ENCODE results near the gene ASS1.

ASS1 gene

GRCh38 chr9:130498298-130498917 is 53.6 kb downstream of the ASS1 start:
- H3K9ac ChIP-seq (ENCODE audit: low read length), result no peak overlapping the region
- H3K27me3 ChIP-seq (ENCODE audit: control insufficient read depth, insufficient read depth, low read length), result no peaks in the 10 kb centered on the region
- H3K4me1 ChIP-seq (ENCODE audit: control insufficient read depth, low read depth, low read length), result no peaks in the 10 kb centered on the region
- H3K9me3 ChIP-seq (ENCODE audit: control insufficient read depth, low read depth, low read length), result no peaks in the 10 kb centered on the region
- H3K4me3 ChIP-seq (ENCODE audit: low read length), result no peak overlapping the region
- no peak overlapping the region for H3K27ac ChIP-seq (ENCODE audit: low read length)
- peaks cover 10% of the 10 kb centered on the region for H3K36me3 ChIP-seq (ENCODE audit: control insufficient read depth, low read depth, low read length)

- H3K9ac ChIP-seq (ENCODE audit: low read length), result no peak overlapping the region
Observed at GRCh38 chr9:130498918-130499698, 54.3 kb downstream of the ASS1 start.

GRCh38 chr9:130499804-130500263 is 55.1 kb downstream of the ASS1 start:
- Histone ChIP-seq H3K9ac (ENCODE audit: low read length) (no peak overlapping the region), H3K27me3 (ENCODE audit: control insufficient read depth, insufficient read depth, low read length) (no peaks in the 10 kb centered on the region), H3K4me3 (ENCODE audit: low read length) (no peak overlapping the region), H3K27ac (ENCODE audit: low read length) (no peak overlapping the region), H3K4me1 (ENCODE audit: control insufficient read depth, low read depth, low read length) (no peaks in the 10 kb centered on the region), H3K9me3 (ENCODE audit: control insufficient read depth, low read depth, low read length) (no peaks in the 10 kb centered on the region), H3K36me3 (ENCODE audit: control insufficient read depth, low read depth, low read length) (peaks cover 2% of the 10 kb centered on the region)

More at GRCh38 chr9:130498918-130499698, 54.3 kb downstream of the ASS1 start:
- H3K36me3 ChIP-seq (ENCODE audit: control insufficient read depth, low read depth, low read length), result peaks cover 9% of the 10 kb centered on the region
- H3K9me3 ChIP-seq (ENCODE audit: control insufficient read depth, low read depth, low read length), result no peaks in the 10 kb centered on the region
- no peaks in the 10 kb centered on the region for H3K27me3 ChIP-seq (ENCODE audit: control insufficient read depth, insufficient read depth, low read length)
- H3K4me3 ChIP-seq (ENCODE audit: low read length), result no peak overlapping the region
- no peak overlapping the region for H3K27ac ChIP-seq (ENCODE audit: low read length)
- H3K4me1 ChIP-seq (ENCODE audit: control insufficient read depth, low read depth, low read length), result no peaks in the 10 kb centered on the region

DNA sequence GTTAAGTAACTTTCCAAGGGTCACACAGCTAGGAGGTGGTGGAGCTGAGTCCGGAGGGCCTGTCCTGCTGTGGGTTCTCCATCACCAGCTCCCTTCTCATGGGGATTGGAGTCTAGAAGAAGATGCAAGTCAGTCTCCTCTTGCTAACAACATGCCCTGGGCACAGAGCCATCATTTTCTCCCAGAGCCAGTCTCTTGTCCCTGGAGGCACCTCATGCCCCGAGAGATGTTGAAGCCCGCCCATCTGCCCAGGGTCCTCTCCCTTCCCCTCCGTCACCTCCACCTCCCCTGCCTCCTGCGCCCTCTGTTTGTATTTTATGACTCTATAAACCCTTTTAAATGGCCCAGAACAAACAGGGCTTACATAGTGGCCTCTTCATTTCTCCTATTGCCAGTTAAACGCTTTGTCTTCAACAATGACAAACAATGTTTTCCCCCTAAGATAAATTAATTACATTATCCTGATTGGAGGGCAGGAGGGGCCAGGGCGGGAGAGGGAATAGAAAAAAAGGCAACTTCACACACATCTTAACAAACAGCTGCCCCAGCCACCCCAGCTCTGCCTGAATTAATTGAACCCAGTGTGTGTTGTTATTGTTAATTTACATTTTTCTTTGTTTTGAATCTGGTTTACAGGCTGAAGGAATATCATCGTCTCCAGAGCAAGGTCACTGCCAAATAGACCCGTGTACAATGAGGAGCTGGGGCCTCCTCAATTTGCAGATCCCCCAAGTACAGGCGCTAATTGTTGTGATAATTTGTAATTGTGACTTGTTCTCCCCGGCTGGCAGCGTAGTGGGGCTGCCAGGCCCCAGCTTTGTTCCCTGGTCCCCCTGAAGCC is 55.8 kb downstream of the ASS1 start:
- no peaks in the 10 kb centered on the region for H3K27me3 ChIP-seq (ENCODE audit: control insufficient read depth, insufficient read depth, low read length)
- no peaks in the 10 kb centered on the region for H3K9me3 ChIP-seq (ENCODE audit: control insufficient read depth, low read depth, low read length)
- H3K36me3 ChIP-seq (ENCODE audit: control insufficient read depth, low read depth, low read length), result no peaks in the 10 kb centered on the region
- H3K27ac ChIP-seq (ENCODE audit: low read length), result no peak overlapping the region
- no peak overlapping the region for H3K4me3 ChIP-seq (ENCODE audit: low read length)
- no peaks in the 10 kb centered on the region for H3K4me1 ChIP-seq (ENCODE audit: control insufficient read depth, low read depth, low read length)
- H3K9ac ChIP-seq (ENCODE audit: low read length), result no peak overlapping the region

- Histone ChIP-seq H3K9ac (ENCODE audit: low read length) (no peak overlapping the region), H3K4me3 (ENCODE audit: low read length) (no peak overlapping the region), H3K4me1 (ENCODE audit: control insufficient read depth, low read depth, low read length) (no peaks in the 10 kb centered on the region), H3K27me3 (ENCODE audit: control insufficient read depth, insufficient read depth, low read length) (no peaks in the 10 kb centered on the region), H3K27ac (ENCODE audit: low read length) (no peak overlapping the region), H3K36me3 (ENCODE audit: control insufficient read depth, low read depth, low read length) (no peaks in the 10 kb centered on the region), H3K9me3 (ENCODE audit: control insufficient read depth, low read depth, low read length) (no peaks in the 10 kb centered on the region)
Observed at GRCh38 chr9:130501639-130502038, 56.9 kb downstream of the ASS1 start.

DNA sequence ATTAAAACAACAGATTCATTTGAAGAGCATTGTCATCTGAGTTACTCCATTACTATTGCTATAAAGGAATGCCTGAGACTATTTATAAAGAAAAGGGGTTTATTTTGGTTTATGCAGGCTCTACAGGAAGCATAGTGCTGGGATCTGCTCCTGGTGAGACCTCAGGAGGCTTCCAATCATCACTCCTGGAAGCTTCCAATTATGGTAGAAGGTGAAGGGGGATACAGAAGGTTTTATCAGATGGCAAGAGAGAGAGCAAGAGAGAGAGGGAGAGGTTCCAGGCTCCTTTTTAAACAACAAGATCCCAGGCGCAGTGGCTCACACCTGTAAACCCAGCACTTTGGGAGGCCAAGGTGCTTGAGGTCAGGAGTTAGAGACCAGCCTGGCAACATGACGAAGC is 63.5 kb downstream of the ASS1 start:
- no peaks in the 10 kb centered on the region for H3K9me3 ChIP-seq (ENCODE audit: control insufficient read depth, low read depth, low read length)
- no peak overlapping the region for H3K9ac ChIP-seq (ENCODE audit: low read length)
- H3K36me3 ChIP-seq (ENCODE audit: control insufficient read depth, low read depth, low read length), result no peaks in the 10 kb centered on the region
- H3K4me1 ChIP-seq (ENCODE audit: control insufficient read depth, low read depth, low read length), result no peaks in the 10 kb centered on the region
- no peak overlapping the region for H3K27ac ChIP-seq (ENCODE audit: low read length)
- H3K27me3 ChIP-seq (ENCODE audit: control insufficient read depth, insufficient read depth, low read length), result no peaks in the 10 kb centered on the region
- no peak overlapping the region for H3K4me3 ChIP-seq (ENCODE audit: low read length)

DNA sequence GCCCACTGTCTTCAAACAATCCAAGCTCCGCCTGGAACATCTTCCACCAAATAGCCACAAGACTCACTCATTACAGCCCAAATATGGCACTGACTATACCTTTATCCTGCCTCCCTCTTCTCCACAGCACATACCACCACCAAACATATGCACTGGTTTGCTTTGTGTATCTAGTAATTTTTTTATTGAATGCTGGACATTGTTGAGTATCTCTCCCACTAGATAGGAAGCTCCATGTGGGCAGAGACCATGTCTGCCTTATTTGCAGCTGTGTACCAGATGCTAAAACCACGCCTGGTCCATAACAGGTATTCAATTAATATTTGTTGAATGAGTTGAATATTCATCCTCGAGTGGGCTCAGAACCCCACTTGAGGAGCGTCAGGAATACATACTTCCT is 67.4 kb downstream of the ASS1 start:
- H3K27ac ChIP-seq (ENCODE audit: low read length), result no peak overlapping the region
- no peaks in the 10 kb centered on the region for H3K36me3 ChIP-seq (ENCODE audit: control insufficient read depth, low read depth, low read length)
- no peak overlapping the region for H3K4me3 ChIP-seq (ENCODE audit: low read length)
- no peaks in the 10 kb centered on the region for H3K27me3 ChIP-seq (ENCODE audit: control insufficient read depth, insufficient read depth, low read length)
- no peaks in the 10 kb centered on the region for H3K4me1 ChIP-seq (ENCODE audit: control insufficient read depth, low read depth, low read length)
- no peaks in the 10 kb centered on the region for H3K9me3 ChIP-seq (ENCODE audit: control insufficient read depth, low read depth, low read length)
- no peak overlapping the region for H3K9ac ChIP-seq (ENCODE audit: low read length)

DNA sequence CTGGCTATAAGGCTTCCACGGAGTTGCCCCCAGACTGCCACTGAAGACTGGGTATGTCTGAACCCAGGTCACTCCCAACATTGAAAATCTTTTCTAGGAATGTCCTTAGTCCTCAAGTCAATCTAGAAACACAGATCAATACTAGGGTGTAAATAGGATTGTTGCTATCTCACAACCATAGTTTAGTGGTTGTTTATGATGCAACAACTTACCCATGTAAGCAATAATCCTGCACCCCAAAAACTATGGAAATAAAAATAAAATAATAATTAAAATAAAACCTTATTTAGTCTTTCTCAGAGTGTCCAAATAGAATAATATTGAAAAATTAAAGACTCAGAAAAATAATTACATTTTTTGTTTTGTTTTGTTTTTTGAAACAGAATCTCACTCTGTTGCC is 68.3 kb downstream of the ASS1 start:
- no peaks in the 10 kb centered on the region for H3K4me1 ChIP-seq (ENCODE audit: control insufficient read depth, low read depth, low read length)
- no peak overlapping the region for H3K9ac ChIP-seq (ENCODE audit: low read length)
- H3K9me3 ChIP-seq (ENCODE audit: control insufficient read depth, low read depth, low read length), result no peaks in the 10 kb centered on the region

GRCh38 chr9:130518233-130518632 is 73.5 kb downstream of the ASS1 start:
- peaks cover 7% of the 10 kb centered on the region for H3K4me1 ChIP-seq (ENCODE audit: control insufficient read depth, low read depth, low read length)
- no peak overlapping the region for H3K27ac ChIP-seq (ENCODE audit: low read length)
- no peaks in the 10 kb centered on the region for H3K9me3 ChIP-seq (ENCODE audit: control insufficient read depth, low read depth, low read length)
- no peaks in the 10 kb centered on the region for H3K27me3 ChIP-seq (ENCODE audit: control insufficient read depth, insufficient read depth, low read length)
- no peak overlapping the region for H3K4me3 ChIP-seq (ENCODE audit: low read length)
- no peaks in the 10 kb centered on the region for H3K36me3 ChIP-seq (ENCODE audit: control insufficient read depth, low read depth, low read length)
- H3K9ac ChIP-seq (ENCODE audit: low read length), result no peak overlapping the region

More for the DNA sequence above, 68.3 kb downstream of the ASS1 start:
- no peak overlapping the region for H3K4me3 ChIP-seq (ENCODE audit: low read length)
- H3K36me3 ChIP-seq (ENCODE audit: control insufficient read depth, low read depth, low read length), result no peaks in the 10 kb centered on the region
- H3K27me3 ChIP-seq (ENCODE audit: control insufficient read depth, insufficient read depth, low read length), result no peaks in the 10 kb centered on the region
- no peak overlapping the region for H3K27ac ChIP-seq (ENCODE audit: low read length)

DNA sequence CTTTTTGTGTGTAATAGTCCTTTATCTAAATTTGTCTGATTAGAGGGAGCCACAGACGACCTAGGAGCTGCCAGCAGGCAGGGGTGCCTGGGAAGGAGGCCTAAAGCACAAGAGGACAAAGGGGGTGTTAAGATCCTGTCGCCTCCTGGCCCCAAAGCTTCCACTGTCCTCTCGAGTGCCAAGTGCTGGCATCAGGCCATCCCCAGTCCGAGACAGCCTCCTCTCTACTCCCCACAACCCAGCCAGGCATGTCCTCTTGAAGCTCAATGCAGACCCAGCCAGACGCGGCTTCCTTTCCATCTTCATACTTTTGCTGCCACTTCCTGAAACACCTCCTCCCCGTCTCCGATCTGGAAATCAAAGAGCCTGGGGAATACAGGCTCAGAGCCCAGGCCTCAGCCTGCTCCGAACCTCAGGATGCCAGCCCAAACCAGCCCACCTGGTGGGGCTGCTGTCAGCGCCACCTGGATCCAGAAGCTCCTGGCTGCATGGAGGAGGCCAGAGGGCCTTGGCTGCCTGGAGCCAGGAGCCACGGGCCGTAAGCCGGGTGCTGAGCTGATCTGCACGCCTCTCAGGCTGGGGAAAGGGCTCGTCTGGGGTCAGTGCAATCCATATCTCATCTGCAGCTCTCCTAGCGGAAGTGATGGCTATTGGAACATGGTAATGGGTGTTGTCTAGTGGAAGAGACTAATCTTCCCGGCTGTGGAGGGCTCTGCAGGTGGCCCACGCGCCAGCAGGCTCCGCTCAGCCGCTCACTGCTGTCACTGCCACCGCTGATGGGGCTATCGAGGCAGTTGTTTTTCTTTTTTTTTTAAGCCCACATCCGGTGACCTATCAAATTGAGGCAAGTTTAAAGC is 74.4 kb downstream of the ASS1 start:
- no peak overlapping the region for H3K27ac ChIP-seq (ENCODE audit: low read length)
- peaks cover 9% of the 10 kb centered on the region for H3K4me1 ChIP-seq (ENCODE audit: control insufficient read depth, low read depth, low read length)
- no peaks in the 10 kb centered on the region for H3K9me3 ChIP-seq (ENCODE audit: control insufficient read depth, low read depth, low read length)
- H3K4me3 ChIP-seq (ENCODE audit: low read length), result no peak overlapping the region
- no peak overlapping the region for H3K9ac ChIP-seq (ENCODE audit: low read length)
- H3K27me3 ChIP-seq (ENCODE audit: control insufficient read depth, insufficient read depth, low read length), result no peaks in the 10 kb centered on the region
- H3K36me3 ChIP-seq (ENCODE audit: control insufficient read depth, low read depth, low read length), result no peaks in the 10 kb centered on the region

GRCh38 chr9:130519927-130520326 is 75.2 kb downstream of the ASS1 start:
- Histone ChIP-seq H3K27ac (ENCODE audit: low read length) (no peak overlapping the region), H3K9me3 (ENCODE audit: control insufficient read depth, low read depth, low read length) (no peaks in the 10 kb centered on the region), H3K9ac (ENCODE audit: low read length) (no peak overlapping the region), H3K27me3 (ENCODE audit: control insufficient read depth, insufficient read depth, low read length) (no peaks in the 10 kb centered on the region), H3K36me3 (ENCODE audit: control insufficient read depth, low read depth, low read length) (no peaks in the 10 kb centered on the region), H3K4me3 (ENCODE audit: low read length) (no peak overlapping the region), H3K4me1 (ENCODE audit: control insufficient read depth, low read depth, low read length) (peaks cover 13% of the 10 kb centered on the region)
